Globus pallidus (tissue), 1 donor: ENCODE data around the gene HES4.
A peak's percentile ranks its signal among the peaks of the same experiment; 100 is the strongest.

ENCODE experiments used
- DNase-seq: peaks from one replicate; pipeline ENCODE4 v3.0.0-alpha.2; 2015; ENCODE audit warnings: low spot score

The HES4 gene

GRCh38 chr1:965526-966134 is 34.3 kb downstream of the HES4 start:
- no peak for DNase-seq

GRCh38 chr1:964691-965525 is 35.0 kb downstream of the HES4 start:
- DNase-seq: no peak

GRCh38 chr1:963746-964525 is 36.0 kb downstream of the HES4 start:
- DNase-seq: no peak

GRCh38 chr1:963301-963651 is 36.6 kb downstream of the HES4 start:
- no peak for DNase-seq

GRCh38 chr1:962381-963300 is 37.3 kb downstream of the HES4 start:
- no peak for DNase-seq

GRCh38 chr1:961132-961669 is 38.7 kb downstream of the HES4 start:
- no peak for DNase-seq

GRCh38 chr1:960363-961131 is 39.4 kb downstream of the HES4 start, which contains the start of gene KLHL17:
Gene KLHL17, plus strand, starts transcription at chr1:960584. Its CDS starts 110 bp downstream, at chr1:960694.
- peak; percentile 33 for DNase-seq

- no peak for DNase-seq
Measured at GRCh38 chr1:959731-960362, 40.0 kb downstream of the HES4 start.

- DNase-seq: peak; percentile 80
Measured at GRCh38 chr1:958823-959730, 40.8 kb downstream of the HES4 start, which contains the start of gene NOC2L. Gene NOC2L, minus strand, starts transcription at chr1:959256. Its CDS starts 16 bp downstream, at chr1:959240.

GRCh38 chr1:956636-957035 is 43.3 kb downstream of the HES4 start:
- DNase-seq: no peak

- no peak for DNase-seq
Measured at GRCh38 chr1:955474-955873, 44.4 kb downstream of the HES4 start.

GRCh38 chr1:954927-955326 is 45.0 kb downstream of the HES4 start:
- no peak for DNase-seq

GRCh38 chr1:953524-954320 is 46.2 kb downstream of the HES4 start:
- no peak for DNase-seq

- no peak for DNase-seq
Measured at GRCh38 chr1:952603-953002, 47.3 kb downstream of the HES4 start.

GRCh38 chr1:952201-952600 is 47.7 kb downstream of the HES4 start:
- no peak for DNase-seq

GRCh38 chr1:951364-951763 is 48.5 kb downstream of the HES4 start:
- DNase-seq: no peak

GRCh38 chr1:950881-951280 is 49.0 kb downstream of the HES4 start:
- no peak for DNase-seq

GRCh38 chr1:950268-950667 is 49.6 kb downstream of the HES4 start:
- no peak for DNase-seq
